Measurements from ENCODE around the gene RAD51AP2. TPM values are rescaled to one million over a fixed set of nuclear protein-coding genes. Genes with fewer than 3 reads are reported as not detected.

RAD51AP2 gene
- polyA plus RNA-seq, 3 donors: not detected

DNA sequence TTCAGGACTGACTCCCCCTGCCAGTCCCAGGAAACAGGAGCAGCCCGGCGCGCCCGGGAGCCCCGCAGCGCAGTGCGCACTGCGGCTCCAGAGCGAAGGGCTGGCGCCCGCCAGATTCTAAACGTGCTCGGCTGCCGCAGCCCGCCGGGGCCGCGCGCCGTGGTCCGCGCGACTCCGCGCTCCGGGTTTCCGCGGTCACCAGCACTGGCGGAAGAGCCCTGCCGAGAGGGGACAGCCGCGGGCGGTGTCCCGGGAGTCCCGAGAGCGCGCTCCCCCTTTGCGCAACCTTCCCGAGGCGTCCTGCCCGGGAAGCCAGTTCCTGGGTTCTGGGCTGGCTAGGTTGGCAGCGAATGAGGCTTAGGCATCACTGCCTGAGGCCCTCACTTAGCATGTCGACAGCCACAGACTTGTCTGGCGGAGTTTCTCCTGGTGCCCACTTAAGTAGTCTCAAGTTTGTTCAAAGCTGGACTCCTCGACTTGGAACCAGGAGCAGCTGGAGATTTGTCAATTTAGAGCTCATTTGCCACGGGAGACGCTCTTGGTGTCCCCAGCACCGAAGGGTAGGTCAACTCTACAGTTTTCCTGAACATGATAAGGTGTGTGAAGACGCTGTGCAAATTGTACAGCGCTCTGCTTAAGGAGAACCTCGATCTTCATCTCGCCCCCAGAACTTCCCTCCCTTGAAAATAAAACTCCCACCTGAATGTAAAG, 20.8 kb upstream of the RAD51AP2 start:
- no peak overlapping the region for H2AFZ ChIP-seq (ENCODE audit: insufficient read depth, low read depth, low read length, poor library complexity, severe bottlenecking)

DNA sequence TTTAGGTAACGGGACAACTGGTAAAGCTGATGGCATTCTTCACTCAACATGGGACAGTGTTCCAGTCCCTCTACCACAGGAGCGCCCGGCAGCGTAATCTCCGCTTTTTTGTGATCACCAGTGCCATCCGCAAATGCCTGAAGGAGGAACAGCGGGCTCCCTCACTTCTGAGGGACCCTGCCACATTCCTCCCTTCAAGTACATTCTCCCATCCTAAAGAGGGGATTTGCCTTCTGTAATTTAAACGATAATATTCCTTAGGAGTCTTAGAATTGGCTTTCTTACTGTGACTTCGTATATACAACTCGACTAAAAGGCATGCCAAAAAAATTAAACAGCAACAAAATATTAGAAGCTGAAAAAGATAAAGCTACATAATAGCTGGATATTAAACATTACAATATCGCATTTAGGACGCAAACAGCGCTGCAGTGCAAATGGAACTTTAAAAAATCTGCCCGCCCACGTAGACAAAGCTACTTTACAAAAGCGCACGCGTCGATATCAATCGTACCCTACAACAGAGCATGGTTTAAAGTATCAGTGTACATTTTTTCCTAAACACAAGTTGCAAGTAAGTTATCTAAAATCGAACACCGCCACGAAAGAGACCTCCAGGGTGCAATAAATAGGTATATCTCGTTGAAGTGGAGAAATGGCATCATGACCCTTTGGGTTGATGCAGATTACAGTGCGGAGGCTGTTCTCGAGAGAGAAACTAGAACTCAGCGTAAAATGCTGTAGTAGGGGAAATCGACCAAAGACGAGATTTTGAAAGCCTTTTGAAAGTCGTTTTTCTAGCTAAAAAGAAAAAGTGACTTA, 20.0 kb upstream of the RAD51AP2 start:
- Histone ChIP-seq H3K79me2 (ENCODE audit: insufficient read depth, low read length) (no peaks in the 10 kb centered on the region), H3K4me2 (replicated peaks; ENCODE audit: extremely low read depth, low read length, poor library complexity, severe bottlenecking) (peak overlapping the region; percentile 38), H3K9ac (ENCODE audit: insufficient read depth, low read length, poor library complexity, severe bottlenecking) (no peak overlapping the region), H3K4me3 (replicated peaks in 1 of 3; ENCODE audit: low read depth in 2 of 3, low read length in 3 of 3) (peak overlapping the region in 1 of 3 experiments; percentile 37), H3K36me3 (replicated peaks in 1 of 2; ENCODE audit: control insufficient read depth in 1 of 2, insufficient read depth in 2 of 2, low read length in 2 of 2) (no peaks in the 10 kb centered on the region), H3K27me3 (ENCODE audit: control insufficient read depth in 2 of 2, insufficient read depth in 2 of 2, low read length in 2 of 2) (peaks cover 57 to 64% of the 10 kb centered on the region in 2 donors), H3K9me3 (replicated peaks in 1 of 2; ENCODE audit: control insufficient read depth in 1 of 2, insufficient read depth in 1 of 2, low read length in 2 of 2) (peaks cover 2 to 19% of the 10 kb centered on the region in 2 donors), H4K20me1 (ENCODE audit: insufficient read depth, low read length) (no peaks in the 10 kb centered on the region), H3K4me1 (ENCODE audit: control insufficient read depth in 1 of 2, insufficient read depth in 2 of 2, low read length in 2 of 2) (peaks cover 0 to 5% of the 10 kb centered on the region in 2 donors), H2AFZ (ENCODE audit: insufficient read depth, low read depth, low read length, poor library complexity, severe bottlenecking) (no peak overlapping the region), H3K27ac (ENCODE audit: low read depth in 1 of 2, low read length in 2 of 2) (no peak overlapping the region)
- Mint-ChIP-seq H3K9me3 (peaks cover 0 to 11% (median 4%) of the 10 kb centered on the region in 7 donors), H3K27ac (no peak overlapping the region), H3K36me3 (no peaks in the 10 kb centered on the region), H3K27me3 (ENCODE audit: low read depth in 3 of 3) (peaks cover 49 to 72% (median 62%) of the 10 kb centered on the region in 3 donors), H3K4me1 (peaks cover 4% of the 10 kb centered on the region), H3K4me3 (peak overlapping the region in 1 of 2 donors; percentile 74)
- TF ChIP-seq, protein P1, sequence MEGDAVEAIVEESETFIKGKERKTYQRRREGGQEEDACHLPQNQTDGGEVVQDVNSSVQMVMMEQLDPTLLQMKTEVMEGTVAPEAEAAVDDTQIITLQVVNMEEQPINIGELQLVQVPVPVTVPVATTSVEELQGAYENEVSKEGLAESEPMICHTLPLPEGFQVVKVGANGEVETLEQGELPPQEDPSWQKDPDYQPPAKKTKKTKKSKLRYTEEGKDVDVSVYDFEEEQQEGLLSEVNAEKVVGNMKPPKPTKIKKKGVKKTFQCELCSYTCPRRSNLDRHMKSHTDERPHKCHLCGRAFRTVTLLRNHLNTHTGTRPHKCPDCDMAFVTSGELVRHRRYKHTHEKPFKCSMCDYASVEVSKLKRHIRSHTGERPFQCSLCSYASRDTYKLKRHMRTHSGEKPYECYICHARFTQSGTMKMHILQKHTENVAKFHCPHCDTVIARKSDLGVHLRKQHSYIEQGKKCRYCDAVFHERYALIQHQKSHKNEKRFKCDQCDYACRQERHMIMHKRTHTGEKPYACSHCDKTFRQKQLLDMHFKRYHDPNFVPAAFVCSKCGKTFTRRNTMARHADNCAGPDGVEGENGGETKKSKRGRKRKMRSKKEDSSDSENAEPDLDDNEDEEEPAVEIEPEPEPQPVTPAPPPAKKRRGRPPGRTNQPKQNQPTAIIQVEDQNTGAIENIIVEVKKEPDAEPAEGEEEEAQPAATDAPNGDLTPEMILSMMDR (IDR thresholded peaks at IDR 0.05): no peak
- no peak for DNase-seq
- intact Hi-C loops (cut with micrococcal nuclease): no loop called here
- 6% methylated on average over 13 of the region's 30 CpGs for WGBS (ENCODE audit: insufficient coverage)

More for the DNA sequence above, 20.8 kb upstream of the RAD51AP2 start:
- intact Hi-C loops (cut with micrococcal nuclease): no loop called here
- Mint-ChIP-seq H3K27ac (no peak overlapping the region), H3K4me1 (peaks cover 4% of the 10 kb centered on the region), H3K9me3 (peaks cover 0 to 11% (median 4%) of the 10 kb centered on the region in 7 donors), H3K36me3 (no peaks in the 10 kb centered on the region), H3K4me3 (peak overlapping the region in 1 of 2 donors; percentile 79), H3K27me3 (ENCODE audit: low read depth in 3 of 3) (peaks cover 54 to 75% (median 65%) of the 10 kb centered on the region in 3 donors)
- Histone ChIP-seq H3K4me1 (ENCODE audit: control insufficient read depth in 1 of 2, insufficient read depth in 2 of 2, low read length in 2 of 2) (peaks cover 0 to 5% of the 10 kb centered on the region in 2 donors), H3K4me2 (replicated peaks; ENCODE audit: extremely low read depth, low read length, poor library complexity, severe bottlenecking) (peak overlapping the region; percentile 38), H3K9me3 (replicated peaks in 1 of 2; ENCODE audit: control insufficient read depth in 1 of 2, insufficient read depth in 1 of 2, low read length in 2 of 2) (peaks cover 2 to 19% of the 10 kb centered on the region in 2 donors), H4K20me1 (ENCODE audit: insufficient read depth, low read length) (no peaks in the 10 kb centered on the region), H3K79me2 (ENCODE audit: insufficient read depth, low read length) (no peaks in the 10 kb centered on the region), H3K27ac (ENCODE audit: low read depth in 1 of 2, low read length in 2 of 2) (no peak overlapping the region), H3K9ac (ENCODE audit: insufficient read depth, low read length, poor library complexity, severe bottlenecking) (no peak overlapping the region), H3K36me3 (replicated peaks in 1 of 2; ENCODE audit: control insufficient read depth in 1 of 2, insufficient read depth in 2 of 2, low read length in 2 of 2) (no peaks in the 10 kb centered on the region), H3K4me3 (replicated peaks in 1 of 3; ENCODE audit: low read depth in 2 of 3, low read length in 3 of 3) (peak overlapping the region in 1 of 3 experiments; percentile 37), H3K27me3 (ENCODE audit: control insufficient read depth in 2 of 2, insufficient read depth in 2 of 2, low read length in 2 of 2) (peaks cover 59 to 71% of the 10 kb centered on the region in 2 donors)
- DNase-seq: no peak
- WGBS (ENCODE audit: insufficient coverage): under 1% methylated on average over 45 of the region's 52 CpGs
- TF ChIP-seq, protein P1 (IDR thresholded peaks at IDR 0.05): no peak

Measured in CD14-positive monocyte (primary cell).